Stomach (tissue), 4 donors: ENCODE measurements around the gene PLEKHM3.

ENCODE experiments used
- CTCF ChIP-seq, 7 experiments: fragments of 450-650 bp in 4 of 7; fragments of 200-600 bp in 3 of 7; sonication (generic) in 3 of 7; IDR thresholded peaks; one replicate each; pipeline ENCODE4 v1.5.1; 2016 to 2019; ENCODE audit warnings: antibody characterized with exemption in 7 of 7, control low read depth in 2 of 7, mild to moderate bottlenecking in 1 of 7
- EP300 ChIP-seq: sonication (generic); formaldehyde crosslinking; IDR thresholded peaks from one replicate; pipeline ENCODE4 v1.6.1; 2017; ENCODE audit warnings: antibody characterized with exemption
- POLR2A ChIP-seq, 4 donors: fragments of 450-650 bp; IDR thresholded peaks; one replicate each; pipeline ENCODE4 v1.6.1; 2016; ENCODE audit warnings: antibody characterized with exemption in 4 of 4, control low read depth in 2 of 4, mild to moderate bottlenecking in 1 of 4, moderate library complexity in 1 of 4
- POLR2AphosphoS5 ChIP-seq, 3 donors: sonication (generic); formaldehyde crosslinking; IDR thresholded peaks; one replicate each; pipeline ENCODE4 v1.6.1; 2016; ENCODE audit warnings: antibody characterized with exemption in 3 of 3

DNA sequence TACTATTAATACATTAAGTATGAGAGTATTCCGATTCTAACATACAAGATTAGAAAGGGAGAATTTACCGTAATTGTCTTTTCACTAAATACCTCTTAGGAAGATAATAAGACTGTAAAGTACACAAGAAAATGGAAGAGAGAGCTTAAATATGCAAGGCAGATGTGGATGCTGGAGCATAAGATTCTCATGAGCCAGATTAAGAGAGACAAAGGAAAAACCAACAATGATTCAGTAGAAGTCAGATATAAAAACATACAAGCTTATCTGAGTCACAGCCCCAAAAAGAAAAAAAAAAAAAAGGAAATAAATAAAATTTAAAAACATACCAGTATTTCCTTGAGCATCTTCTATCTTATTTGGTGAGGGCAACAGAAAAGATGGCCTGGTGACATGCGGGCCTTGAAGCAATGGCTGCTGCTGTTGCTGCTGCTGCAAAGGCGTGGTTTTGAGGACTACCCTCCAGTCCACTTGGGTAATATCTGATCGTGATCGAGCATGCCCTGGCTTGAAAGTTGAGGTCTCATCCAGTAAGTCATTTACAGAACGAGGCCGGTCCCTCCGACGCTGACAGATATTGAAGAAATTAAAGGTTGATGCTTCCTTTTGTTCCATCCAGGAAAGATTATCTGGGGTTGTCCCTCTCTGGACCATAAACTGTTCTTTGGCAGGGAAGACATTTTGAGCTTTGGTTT lies 24.5 kb downstream of the PLEKHM3 start:
- TF ChIP-seq POLR2AphosphoS5 (IDR thresholded peaks at IDR 0.05) (no peak), CTCF (IDR thresholded peaks at IDR 0.05) (no peak), EP300 (no peak), POLR2A (IDR thresholded peaks at IDR 0.05) (no peak)
